Mesendoderm (in vitro differentiated cells): Measurements from ENCODE around the gene DNAI4.
"Not testable (repeated sequence)": the region's sequence is repeated elsewhere in the genome, so short reads cannot be mapped to it uniquely, and the experiment has no call there.

Experiments
- DNase-seq: peaks from one replicate; pipeline ENCODE4 v3.0.0; 2013
- H2AK5ac ChIP-seq: 2 replicates; pipeline ENCODE4 v1.6.1; 2013; ENCODE audit warnings: low read length, inconsistent platforms
- H2BK120ac ChIP-seq: 2 replicates; pipeline ENCODE4 v1.6.1; 2013; ENCODE audit warnings: low read depth, mild to moderate bottlenecking, low read length, moderate library complexity, mixed read lengths
- H2BK15ac ChIP-seq: replicated peaks from 2 replicates; pipeline ENCODE4 v1.6.1; 2013; ENCODE audit warnings: low read depth, mild to moderate bottlenecking, moderate library complexity
- H2BK5ac ChIP-seq: 2 replicates; pipeline ENCODE4 v1.6.1; 2013; ENCODE audit warnings: low read length, inconsistent platforms
- H3K18ac ChIP-seq: 2 replicates; pipeline ENCODE4 v1.6.1; 2013; ENCODE audit warnings: mild to moderate bottlenecking, low read length, mixed read lengths
- H3K23ac ChIP-seq: one replicate; pipeline ENCODE4 v1.6.1; 2013; ENCODE audit warnings: low read length
- H3K27ac ChIP-seq: 2 replicates; pipeline ENCODE4 v1.5.1; 2013; ENCODE audit warnings: low read depth, mild to moderate bottlenecking, inconsistent platforms, low read length, moderate library complexity
- H3K27me3 ChIP-seq: 2 replicates; pipeline ENCODE4 v1.6.1; 2013; ENCODE audit warnings: low read length, control low read depth, mild to moderate bottlenecking, inconsistent platforms; ENCODE audit not compliant: insufficient read depth, poor library complexity
- H3K36me3 ChIP-seq: 2 replicates; pipeline ENCODE4 v1.6.1; 2013; ENCODE audit warnings: low read length, inconsistent platforms; ENCODE audit not compliant: control insufficient read depth, insufficient read depth
- H3K4ac ChIP-seq: one replicate; pipeline ENCODE4 v1.6.1; 2013; ENCODE audit warnings: low read depth, mild to moderate bottlenecking, low read length, moderate library complexity
- H3K4me1 ChIP-seq: 2 replicates; pipeline ENCODE4 v1.6.1; 2013; ENCODE audit warnings: low read depth, low read length, inconsistent platforms; ENCODE audit not compliant: control insufficient read depth
- H3K4me2 ChIP-seq: 2 replicates; pipeline ENCODE4 v1.6.1; 2013; ENCODE audit warnings: low read length
- H3K4me3 ChIP-seq: 2 replicates; pipeline ENCODE4 v1.5.1; 2013; ENCODE audit warnings: mild to moderate bottlenecking, low read length
- H3K56ac ChIP-seq: one replicate; pipeline ENCODE4 v1.6.1; 2013; ENCODE audit warnings: low read length
- H3K79me1 ChIP-seq: 2 replicates; pipeline ENCODE4 v1.6.1; 2013; ENCODE audit warnings: low read length, inconsistent platforms
- H3K79me2 ChIP-seq: 2 replicates; pipeline ENCODE4 v1.6.1; 2013; ENCODE audit warnings: mild to moderate bottlenecking, low read length; ENCODE audit not compliant: control insufficient read depth, insufficient read depth
- H3K9ac ChIP-seq: 2 replicates; pipeline ENCODE4 v1.6.1; 2013; ENCODE audit warnings: low read length, inconsistent platforms
- H4K5ac ChIP-seq: one replicate; pipeline ENCODE4 v1.6.1; 2013; ENCODE audit warnings: low read length
- H4K8ac ChIP-seq: one replicate; pipeline ENCODE4 v1.6.1; 2013; ENCODE audit warnings: low read depth, mild to moderate bottlenecking, control low read depth, low read length, moderate library complexity
- WGBS: extraction: QIAGEN DNeasy Blood & Tissue Kit; methylation state at CpG from one replicate; pipeline ENCODE4 v1.1.7; 2013; ENCODE audit warnings: low lambda C conversion rate, missing lambda C conversion rate; ENCODE audit not compliant: insufficient coverage; ENCODE audit errors: extremely low coverage; 5-methylcytosine and 5-hydroxymethylcytosine counted together

The DNAI4 gene

GRCh38 chr1:66791621-66792610, 132.7 kb downstream of the DNAI4 start:
- Histone ChIP-seq H2AK5ac (no peak overlapping the region), H3K9ac (no peak overlapping the region), H3K79me2 (no peaks in the 10 kb centered on the region), H3K4me2 (no peak overlapping the region), H3K27ac (no peak overlapping the region), H3K4me3 (no peak overlapping the region), H3K4me1 (no peaks in the 10 kb centered on the region), H4K5ac (no peak overlapping the region), H3K18ac (no peak overlapping the region), H3K27me3 (no peaks in the 10 kb centered on the region), H3K36me3 (no peaks in the 10 kb centered on the region), H2BK5ac (no peak overlapping the region), H4K8ac (no peak overlapping the region), H3K56ac (no peak overlapping the region), H3K79me1 (no peaks in the 10 kb centered on the region), H3K23ac (no peak overlapping the region), H2BK15ac (no peak overlapping the region), H2BK120ac (no peak overlapping the region), H3K4ac (no peak overlapping the region)
- WGBS, result 100% methylated on average over 1 of the region's 5 CpGs
- DNase-seq, result no peak

- no peaks in the 10 kb centered on the region for H3K79me1 ChIP-seq
- H3K27me3 ChIP-seq, result no peaks in the 10 kb centered on the region
- no peak overlapping the region for H4K8ac ChIP-seq
- no peak overlapping the region for H3K56ac ChIP-seq
- no peak overlapping the region for H3K4me3 ChIP-seq
- no peak overlapping the region for H3K23ac ChIP-seq
- no peaks in the 10 kb centered on the region for H3K36me3 ChIP-seq
- H3K79me2 ChIP-seq, result no peaks in the 10 kb centered on the region
- H2BK120ac ChIP-seq, result no peak overlapping the region
- no peak overlapping the region for H3K4me2 ChIP-seq
- H3K18ac ChIP-seq, result no peak overlapping the region
- no peak overlapping the region for H3K9ac ChIP-seq
- H3K4me1 ChIP-seq, result no peaks in the 10 kb centered on the region
- H3K27ac ChIP-seq, result no peak overlapping the region
- no peak overlapping the region for H3K4ac ChIP-seq
- no peak overlapping the region for H4K5ac ChIP-seq
- H2AK5ac ChIP-seq, result no peak overlapping the region
- no peak for DNase-seq
- no CpG with 5 or more reads among the region's 6 CpGs for WGBS
- H2BK15ac ChIP-seq, result no peak overlapping the region
- H2BK5ac ChIP-seq, result no peak overlapping the region
Measured at GRCh38 chr1:66788231-66788939, 136.3 kb downstream of the DNAI4 start.

- Histone ChIP-seq H3K4me3 (no peak overlapping the region), H3K23ac (no peak overlapping the region), H4K8ac (no peak overlapping the region), H2BK120ac (no peak overlapping the region), H3K79me2 (no peaks in the 10 kb centered on the region), H3K79me1 (no peaks in the 10 kb centered on the region), H3K18ac (no peak overlapping the region), H3K4ac (no peak overlapping the region), H3K4me1 (no peaks in the 10 kb centered on the region), H3K4me2 (no peak overlapping the region), H3K56ac (no peak overlapping the region), H3K36me3 (no peaks in the 10 kb centered on the region), H3K27me3 (no peaks in the 10 kb centered on the region), H3K27ac (no peak overlapping the region), H2BK15ac (no peak overlapping the region), H2BK5ac (no peak overlapping the region), H2AK5ac (no peak overlapping the region), H3K9ac (no peak overlapping the region), H4K5ac (no peak overlapping the region)
- WGBS, result no CpG with 5 or more reads among the region's 4 CpGs
- no peak for DNase-seq
Measured at GRCh38 chr1:66787641-66788040, 137.0 kb downstream of the DNAI4 start.

- H3K4me2 ChIP-seq, H3K4me1 ChIP-seq, H3K9ac ChIP-seq, H3K36me3 ChIP-seq, H3K23ac ChIP-seq, H3K4ac ChIP-seq, H4K8ac ChIP-seq, DNase-seq, H3K56ac ChIP-seq, H4K5ac ChIP-seq, H3K79me2 ChIP-seq, H2AK5ac ChIP-seq, H3K27me3 ChIP-seq, H3K27ac ChIP-seq, H2BK15ac ChIP-seq, H3K4me3 ChIP-seq, H3K79me1 ChIP-seq, H2BK5ac ChIP-seq, H2BK120ac ChIP-seq, H3K18ac ChIP-seq: not testable (repeated sequence)
- no CpG with 5 or more reads among the region's 2 CpGs for WGBS
Measured at GRCh38 chr1:66785800-66786199, 138.9 kb downstream of the DNAI4 start.

GRCh38 chr1:66779475-66780078, 145.1 kb downstream of the DNAI4 start:
- Histone ChIP-seq H3K4me2 (no peak overlapping the region), H3K23ac (no peak overlapping the region), H3K36me3 (no peaks in the 10 kb centered on the region), H3K9ac (no peak overlapping the region), H2AK5ac (no peak overlapping the region), H3K4me1 (no peaks in the 10 kb centered on the region), H4K5ac (no peak overlapping the region), H3K27ac (no peak overlapping the region), H2BK120ac (no peak overlapping the region), H3K56ac (no peak overlapping the region), H3K4ac (no peak overlapping the region), H4K8ac (no peak overlapping the region), H3K4me3 (no peak overlapping the region), H3K79me1 (no peaks in the 10 kb centered on the region), H3K18ac (no peak overlapping the region), H3K79me2 (no peaks in the 10 kb centered on the region), H3K27me3 (no peaks in the 10 kb centered on the region), H2BK15ac (no peak overlapping the region), H2BK5ac (no peak overlapping the region)
- no CpG with 5 or more reads among the region's 2 CpGs for WGBS
- no peak for DNase-seq
